ENCODE measurements around the gene CDC27.

DNA sequence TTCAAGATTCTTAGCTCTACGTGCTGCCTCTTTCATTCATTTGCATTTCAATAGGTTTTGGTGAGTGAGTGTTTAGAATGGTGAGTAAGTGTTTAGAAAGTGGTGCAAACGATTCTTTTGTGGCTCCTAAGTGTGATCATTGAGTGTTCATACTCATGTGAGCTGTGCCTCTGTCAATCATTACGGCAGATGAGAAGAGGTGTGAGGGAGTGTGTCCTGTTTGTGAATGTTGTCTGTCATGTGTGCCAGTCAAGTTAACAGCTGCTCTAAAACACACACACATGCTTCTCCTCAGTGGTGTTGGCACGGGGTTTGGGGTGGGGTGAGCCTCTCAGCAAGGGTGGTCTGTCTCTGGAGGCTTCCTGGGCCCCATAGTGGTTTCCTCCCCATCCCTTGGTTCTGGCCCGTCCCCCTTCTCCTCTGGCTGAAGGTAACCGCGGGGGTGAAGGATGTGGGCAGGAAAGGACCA is 31.5 kb upstream of the CDC27 start:
- TF ChIP-seq, protein P1, sequence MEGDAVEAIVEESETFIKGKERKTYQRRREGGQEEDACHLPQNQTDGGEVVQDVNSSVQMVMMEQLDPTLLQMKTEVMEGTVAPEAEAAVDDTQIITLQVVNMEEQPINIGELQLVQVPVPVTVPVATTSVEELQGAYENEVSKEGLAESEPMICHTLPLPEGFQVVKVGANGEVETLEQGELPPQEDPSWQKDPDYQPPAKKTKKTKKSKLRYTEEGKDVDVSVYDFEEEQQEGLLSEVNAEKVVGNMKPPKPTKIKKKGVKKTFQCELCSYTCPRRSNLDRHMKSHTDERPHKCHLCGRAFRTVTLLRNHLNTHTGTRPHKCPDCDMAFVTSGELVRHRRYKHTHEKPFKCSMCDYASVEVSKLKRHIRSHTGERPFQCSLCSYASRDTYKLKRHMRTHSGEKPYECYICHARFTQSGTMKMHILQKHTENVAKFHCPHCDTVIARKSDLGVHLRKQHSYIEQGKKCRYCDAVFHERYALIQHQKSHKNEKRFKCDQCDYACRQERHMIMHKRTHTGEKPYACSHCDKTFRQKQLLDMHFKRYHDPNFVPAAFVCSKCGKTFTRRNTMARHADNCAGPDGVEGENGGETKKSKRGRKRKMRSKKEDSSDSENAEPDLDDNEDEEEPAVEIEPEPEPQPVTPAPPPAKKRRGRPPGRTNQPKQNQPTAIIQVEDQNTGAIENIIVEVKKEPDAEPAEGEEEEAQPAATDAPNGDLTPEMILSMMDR (IDR thresholded peaks at IDR 0.05) = no peak
- TF ChIP-seq POLR2AphosphoS5 (IDR thresholded peaks at IDR 0.05) = no peak

All from breast epithelium (tissue), 3 donors.